AG09309 (cell line): ENCODE data around the gene MYRF.

Source experiments
- DNase-seq: peaks from one replicate; pipeline ENCODE4 v3.0.0-alpha.2; 2010; ENCODE audit warnings: low read depth
- H3K4me3 ChIP-seq: 2 replicates; pipeline ENCODE4 v1.5.1; 2011; ENCODE audit warnings: mild to moderate bottlenecking, low read depth, low read length, moderate library complexity; ENCODE audit not compliant: control insufficient read depth
- TF ChIP-seq, protein P1 (sequence below): IDR thresholded peaks from 2 replicates; pipeline ENCODE4 v1.5.1; 2011; ENCODE audit warnings: mild to moderate bottlenecking, low read depth, low read length, inconsistent platforms; ENCODE audit not compliant: insufficient read depth, control insufficient read depth; ENCODE audit errors: missing control alignments

Gene MYRF

DNA sequence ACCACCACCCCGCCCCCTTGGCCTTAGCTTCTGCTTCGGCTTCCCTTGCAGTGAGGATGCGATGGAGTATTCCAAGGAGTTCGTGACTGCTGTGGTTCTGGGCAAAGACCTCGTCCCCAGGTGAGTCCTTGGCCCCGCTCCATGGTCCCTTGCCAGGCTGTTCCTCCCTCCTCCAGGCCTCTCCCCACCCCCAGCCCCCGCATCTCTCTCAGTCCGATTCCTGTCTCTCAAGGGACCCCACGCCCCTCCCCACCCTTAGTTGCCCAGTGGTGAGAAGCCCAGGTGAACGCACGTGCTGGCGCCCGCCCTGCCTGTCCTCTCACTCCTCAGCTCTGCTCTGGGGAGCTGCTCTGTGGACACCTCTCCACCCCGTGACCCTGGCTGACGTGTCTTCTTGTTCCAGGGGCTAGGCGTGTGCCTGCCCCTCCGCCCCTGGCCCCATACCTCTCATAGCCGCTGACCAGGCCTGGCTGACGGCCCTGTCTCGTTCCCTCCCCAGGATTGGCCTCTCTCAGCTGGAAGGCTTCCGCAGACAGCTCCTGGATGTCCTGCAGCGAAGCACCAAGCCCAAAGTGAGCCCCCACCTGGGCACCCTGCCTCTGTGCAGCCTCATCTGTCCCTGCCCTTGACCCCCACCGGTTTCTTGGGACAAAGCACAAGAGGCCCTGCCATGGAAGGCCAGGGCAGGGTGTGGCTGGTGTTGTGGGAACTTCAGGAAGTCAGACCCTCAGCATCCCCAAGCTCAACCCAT lies 14.6 kb upstream of the MYRF start:
- H3K4me3 ChIP-seq: no peak overlapping the region
- TF ChIP-seq, protein P1, sequence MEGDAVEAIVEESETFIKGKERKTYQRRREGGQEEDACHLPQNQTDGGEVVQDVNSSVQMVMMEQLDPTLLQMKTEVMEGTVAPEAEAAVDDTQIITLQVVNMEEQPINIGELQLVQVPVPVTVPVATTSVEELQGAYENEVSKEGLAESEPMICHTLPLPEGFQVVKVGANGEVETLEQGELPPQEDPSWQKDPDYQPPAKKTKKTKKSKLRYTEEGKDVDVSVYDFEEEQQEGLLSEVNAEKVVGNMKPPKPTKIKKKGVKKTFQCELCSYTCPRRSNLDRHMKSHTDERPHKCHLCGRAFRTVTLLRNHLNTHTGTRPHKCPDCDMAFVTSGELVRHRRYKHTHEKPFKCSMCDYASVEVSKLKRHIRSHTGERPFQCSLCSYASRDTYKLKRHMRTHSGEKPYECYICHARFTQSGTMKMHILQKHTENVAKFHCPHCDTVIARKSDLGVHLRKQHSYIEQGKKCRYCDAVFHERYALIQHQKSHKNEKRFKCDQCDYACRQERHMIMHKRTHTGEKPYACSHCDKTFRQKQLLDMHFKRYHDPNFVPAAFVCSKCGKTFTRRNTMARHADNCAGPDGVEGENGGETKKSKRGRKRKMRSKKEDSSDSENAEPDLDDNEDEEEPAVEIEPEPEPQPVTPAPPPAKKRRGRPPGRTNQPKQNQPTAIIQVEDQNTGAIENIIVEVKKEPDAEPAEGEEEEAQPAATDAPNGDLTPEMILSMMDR: no peak
- no peak for DNase-seq

GRCh38 chr11:61738776-61739175 lies 13.7 kb upstream of the MYRF start:
- no peak for DNase-seq
- TF ChIP-seq, protein P1: no peak
- H3K4me3 ChIP-seq: no peak overlapping the region

- DNase-seq: no peak
- TF ChIP-seq, protein P1: no peak
- no peak overlapping the region for H3K4me3 ChIP-seq
Measured at GRCh38 chr11:61739413-61739812, 13.0 kb upstream of the MYRF start.

DNA sequence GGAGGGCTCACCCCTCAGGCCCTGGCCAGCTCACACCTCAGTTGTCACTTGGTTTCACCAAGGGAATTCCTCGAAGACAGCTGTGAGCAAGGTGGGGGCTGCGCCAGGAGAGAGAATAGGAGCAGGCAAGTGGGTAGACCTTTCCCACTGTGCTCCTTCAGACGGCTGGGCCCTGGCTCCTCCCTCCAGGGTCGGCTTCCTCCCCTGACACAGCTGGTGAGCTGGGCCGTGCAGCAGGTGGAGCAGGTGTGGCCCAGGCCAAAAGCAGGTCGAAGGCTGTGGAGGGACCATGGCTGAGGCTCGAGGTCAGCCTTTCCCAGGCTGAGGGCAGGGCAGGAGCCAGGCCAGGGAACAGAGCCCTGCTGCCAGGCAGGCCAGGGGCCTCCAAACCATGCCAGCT lies 12.5 kb upstream of the MYRF start:
- no peak overlapping the region for H3K4me3 ChIP-seq
- no peak for DNase-seq
- TF ChIP-seq, protein P1: no peak

- TF ChIP-seq, protein P1: no peak
Measured at GRCh38 chr11:61742391-61742790, 10.0 kb upstream of the MYRF start.

DNA sequence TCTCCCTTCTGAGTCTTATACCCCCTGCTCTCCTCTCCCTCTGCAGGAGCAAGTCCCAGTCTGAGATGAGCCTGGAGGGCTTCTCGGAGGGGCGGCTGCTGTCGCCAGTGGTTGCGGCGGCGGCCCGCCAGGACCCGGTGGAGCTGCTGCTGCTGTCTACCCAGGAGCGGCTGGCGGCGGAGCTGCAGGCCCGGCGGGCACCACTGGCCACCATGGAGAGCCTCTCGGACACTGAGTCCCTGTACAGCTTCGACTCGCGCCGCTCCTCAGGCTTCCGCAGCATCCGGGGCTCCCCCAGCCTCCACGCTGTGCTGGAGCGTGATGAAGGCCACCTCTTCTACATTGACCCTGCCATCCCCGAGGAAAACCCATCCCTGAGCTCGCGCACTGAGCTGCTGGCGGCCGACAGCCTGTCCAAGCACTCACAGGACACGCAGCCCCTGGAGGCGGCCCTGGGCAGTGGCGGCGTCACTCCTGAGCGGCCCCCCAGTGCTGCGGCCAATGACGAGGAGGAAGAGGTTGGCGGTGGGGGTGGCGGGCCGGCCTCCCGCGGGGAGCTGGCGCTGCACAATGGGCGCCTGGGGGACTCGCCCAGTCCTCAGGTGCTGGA lies 8.8 kb upstream of the MYRF start:
- DNase-seq: no peak
- TF ChIP-seq, protein P1: no peak
- H3K4me3 ChIP-seq: no peak overlapping the region

More at GRCh38 chr11:61742391-61742790, 10.0 kb upstream of the MYRF start:
- DNase-seq: no peak
- H3K4me3 ChIP-seq: no peak overlapping the region

DNA sequence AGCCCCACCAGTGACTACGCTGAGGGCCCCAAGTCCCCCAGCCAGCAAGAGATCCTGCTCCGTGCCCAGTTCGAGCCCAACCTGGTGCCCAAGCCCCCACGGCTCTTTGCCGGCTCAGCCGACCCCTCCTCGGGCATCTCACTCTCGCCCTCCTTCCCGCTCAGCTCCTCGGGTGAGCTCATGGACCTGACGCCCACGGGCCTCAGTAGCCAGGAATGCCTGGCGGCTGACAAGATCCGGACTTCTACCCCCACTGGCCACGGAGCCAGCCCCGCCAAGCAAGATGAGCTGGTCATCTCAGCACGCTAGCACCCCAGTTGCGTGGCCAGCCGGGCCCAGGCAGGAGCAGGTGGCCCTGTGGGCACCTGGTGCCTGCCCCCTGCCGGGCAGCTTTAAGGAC lies 8.3 kb upstream of the MYRF start:
- TF ChIP-seq, protein P1: no peak
- H3K4me3 ChIP-seq: no peak overlapping the region
- DNase-seq: no peak
